Left hindlimb (tissue), 1 donor: ENCODE measurements around the gene NDFIP1.

ENCODE experiments used
- DNase-seq: peaks from one replicate; pipeline ENCODE4 v3.0.0-alpha.2; 2018

NDFIP1 gene

DNA sequence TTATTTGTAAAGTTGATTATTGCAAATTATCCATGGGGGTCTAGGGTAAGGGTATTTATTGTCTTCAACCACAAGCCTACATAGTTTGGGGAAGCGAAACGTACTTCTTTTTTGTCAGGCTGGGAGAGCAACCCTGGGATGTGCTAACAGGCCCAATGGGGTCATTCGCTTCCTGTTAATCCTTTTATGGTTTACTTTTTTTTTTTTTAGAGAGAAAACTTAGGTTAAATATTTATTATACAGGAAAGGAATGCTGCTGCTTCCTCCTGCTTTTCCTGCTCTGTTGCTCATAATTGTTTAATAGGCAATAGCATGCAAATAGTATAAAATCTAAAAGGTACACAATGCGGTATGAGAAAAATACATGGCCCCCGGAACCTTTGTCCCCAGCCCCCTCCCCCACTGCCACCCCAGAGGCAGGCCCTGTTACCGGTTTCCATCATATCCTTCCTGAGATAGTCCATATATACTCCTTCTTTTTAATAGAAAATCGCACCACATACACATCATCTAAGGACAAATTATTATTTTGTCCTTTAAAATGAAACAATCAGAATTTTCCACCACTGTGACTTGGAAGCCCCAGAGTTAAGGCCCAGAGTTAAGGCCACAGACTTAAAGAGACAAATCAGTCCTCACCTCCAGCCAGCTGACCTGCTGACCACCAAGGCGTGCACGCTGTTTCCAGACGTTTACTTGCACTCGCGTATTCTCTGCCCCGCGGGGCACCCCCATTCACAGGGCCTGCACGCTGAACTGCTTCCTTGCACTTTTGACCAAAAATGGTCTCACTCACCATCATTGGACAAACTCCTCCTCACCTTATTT, 83.9 kb downstream of the NDFIP1 start:
- DNase-seq, result no peak

DNA sequence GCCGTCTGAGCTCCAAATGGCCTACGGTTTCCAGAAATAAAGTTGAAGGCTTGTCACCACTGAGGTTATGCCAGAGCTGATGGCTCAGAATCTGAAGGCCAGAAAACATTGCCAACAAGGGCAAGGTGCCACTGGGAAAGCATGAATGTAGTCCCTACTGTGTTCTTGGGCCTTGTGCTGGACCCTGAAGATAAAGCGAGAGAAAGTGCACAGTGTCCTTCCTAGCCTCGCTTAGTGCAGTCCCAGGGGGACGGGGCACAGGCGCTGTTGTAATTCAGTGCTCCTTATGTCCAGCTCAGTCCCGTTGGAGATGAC, 84.5 kb downstream of the NDFIP1 start:
- no peak for DNase-seq

DNA sequence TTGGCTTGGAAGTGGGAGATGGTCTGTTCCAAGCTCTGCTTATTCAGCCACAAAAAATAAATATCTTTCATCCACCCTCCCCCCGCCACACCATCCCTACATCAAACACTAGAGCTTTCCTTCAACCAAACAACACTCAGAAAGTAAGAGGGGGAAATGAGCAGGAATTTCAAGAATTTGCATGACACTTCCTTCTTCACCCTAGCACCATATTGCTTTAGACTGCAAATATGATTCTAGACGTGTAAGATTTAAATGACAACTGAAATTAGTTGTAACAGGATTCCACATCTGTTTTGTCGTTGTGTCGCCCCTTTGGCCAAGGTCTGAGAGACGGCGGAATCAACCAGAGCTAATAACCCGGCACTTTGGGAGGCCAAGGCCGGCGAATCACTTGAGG, 88.5 kb downstream of the NDFIP1 start:
- DNase-seq, result no peak

DNA sequence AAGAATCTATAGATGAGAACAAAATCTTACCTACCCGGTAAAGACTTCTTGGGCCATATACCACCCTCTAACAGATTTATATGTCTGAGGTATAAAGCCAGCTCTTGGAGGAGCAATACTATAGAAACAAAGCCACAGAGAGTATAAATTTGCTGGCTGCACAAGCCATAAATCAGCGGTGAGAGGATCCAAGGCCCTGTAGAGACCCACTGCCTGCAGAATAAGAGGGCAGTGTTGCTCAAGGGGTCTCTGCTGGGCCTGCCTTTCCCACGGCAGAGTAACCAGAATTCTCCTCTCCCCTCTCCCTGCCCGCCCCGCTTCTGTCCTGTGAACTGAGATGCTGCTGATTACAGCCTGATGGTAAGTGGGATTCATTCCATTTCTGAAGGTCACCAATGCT, 89.2 kb downstream of the NDFIP1 start:
- no peak for DNase-seq

DNA sequence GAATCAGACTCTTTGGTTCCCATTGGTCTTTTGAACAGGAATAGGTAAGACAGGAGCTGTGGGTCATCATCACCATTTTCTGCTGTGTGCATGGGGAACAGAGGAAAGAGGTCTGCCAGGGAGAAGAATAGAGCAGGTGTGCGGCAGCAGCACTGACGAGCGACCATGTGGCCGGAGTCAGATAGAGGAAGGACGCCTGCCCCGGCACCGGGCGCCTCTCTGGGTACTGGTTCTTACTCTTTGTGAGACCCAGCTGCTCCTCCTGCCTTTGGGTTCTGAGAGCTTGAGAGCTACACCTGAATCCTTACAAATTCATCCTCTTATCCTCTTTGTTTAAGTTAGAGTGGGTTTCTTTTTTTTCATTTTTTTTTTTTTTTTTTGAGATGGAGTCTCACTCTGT, 90.8 kb downstream of the NDFIP1 start:
- DNase-seq, result no peak

DNA sequence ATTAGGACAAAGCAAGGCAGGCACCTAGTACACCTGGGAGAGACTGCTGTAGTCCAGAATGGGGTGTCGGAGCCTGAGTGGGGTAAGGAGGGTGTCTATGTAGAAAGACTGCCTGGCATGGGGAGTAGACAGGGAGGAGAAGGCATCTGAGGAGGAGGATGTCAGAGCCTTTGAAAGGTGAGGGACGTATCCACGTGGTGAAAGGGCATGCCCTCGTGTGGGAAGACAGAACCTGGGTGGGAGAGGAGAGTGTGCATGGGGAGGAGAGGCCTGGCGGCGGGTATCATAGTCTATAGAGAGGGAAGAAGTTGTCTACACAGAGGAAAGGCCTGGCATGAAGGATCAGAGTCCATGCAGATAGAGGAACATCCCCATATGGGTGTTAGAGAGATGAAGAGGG, 91.8 kb downstream of the NDFIP1 start:
- no peak for DNase-seq

DNA sequence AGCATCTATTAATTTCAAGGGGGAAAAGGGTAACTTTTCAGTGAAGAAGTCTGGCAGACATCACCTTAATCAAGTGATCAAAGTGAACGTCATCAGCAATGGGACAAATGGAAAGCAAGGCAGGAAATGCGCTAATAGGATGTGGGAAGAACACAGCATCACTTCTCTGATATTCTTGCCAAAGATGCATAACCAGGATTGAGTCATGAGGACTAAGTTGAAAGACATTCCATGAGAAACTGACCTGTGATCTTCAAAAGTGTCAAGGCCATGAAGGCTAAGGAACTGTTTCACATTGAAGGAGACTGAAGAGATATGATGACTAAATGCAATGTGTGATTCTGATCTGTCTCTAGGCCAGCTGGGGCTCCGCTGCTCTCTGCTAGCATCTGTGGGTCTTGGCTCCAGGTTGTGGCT, 92.9 kb downstream of the NDFIP1 start:
- DNase-seq, result no peak

DNA sequence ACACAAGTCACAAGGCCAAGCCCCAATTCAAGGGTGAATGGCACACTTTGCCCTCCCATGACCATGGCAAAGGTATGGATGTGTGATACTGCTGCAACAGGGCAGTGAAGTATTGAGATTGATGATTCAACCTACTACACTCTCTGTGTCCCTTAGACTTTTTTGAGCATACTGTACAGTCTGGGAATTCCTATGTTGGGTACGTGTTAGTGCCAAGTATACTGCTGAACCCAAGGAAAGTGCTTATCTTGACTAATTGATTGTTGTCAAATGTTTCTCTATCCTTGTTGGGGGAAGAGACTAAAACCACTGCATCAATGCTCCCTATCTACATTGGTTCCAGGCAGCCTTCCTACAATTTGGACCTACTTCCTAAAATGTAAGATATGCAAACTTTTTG, 93.7 kb downstream of the NDFIP1 start:
- no peak for DNase-seq
